Suprapubic skin (tissue), 3 donors: ENCODE measurements around the gene THSD8.

Experiments used
- CTCF ChIP-seq, 2 donors: fragments of 200-600 bp in 1 of 2; fragments of 450-650 bp in 1 of 2; sonication (generic) in 1 of 2; IDR thresholded peaks; one replicate each; pipeline ENCODE4 v1.5.1; 2016 to 2019; ENCODE audit warnings: antibody characterized with exemption in 2 of 2, mild to moderate bottlenecking in 1 of 2, moderate library complexity in 1 of 2
- POLR2A ChIP-seq, 2 donors: fragments of 450-650 bp; IDR thresholded peaks; one replicate each; pipeline ENCODE4 v1.6.1; 2017; ENCODE audit warnings: antibody characterized with exemption in 2 of 2, mild to moderate bottlenecking in 2 of 2, moderate library complexity in 2 of 2

DNA sequence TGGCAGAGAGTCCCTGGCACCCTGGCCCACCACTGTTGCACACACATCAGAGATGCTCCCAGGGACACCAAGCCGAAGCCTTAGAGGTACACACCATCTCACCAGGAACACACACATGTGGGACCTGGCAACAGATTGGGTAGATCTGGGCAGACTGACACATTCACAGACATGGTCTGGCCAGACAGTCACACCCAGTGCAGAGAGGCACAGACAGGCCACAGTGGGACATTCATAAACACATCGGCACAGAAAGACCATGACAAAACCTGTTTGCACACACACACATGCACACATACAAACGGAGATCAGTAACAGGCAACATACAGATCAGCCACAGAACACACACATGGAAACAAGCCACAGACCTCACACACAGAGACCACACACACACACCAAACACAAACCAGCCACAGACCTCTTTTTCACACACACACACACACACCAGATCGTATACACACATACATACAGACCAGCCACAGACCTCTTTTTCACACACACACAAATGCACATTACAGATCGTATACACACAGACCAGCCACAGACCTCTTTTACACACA is 16.9 kb upstream of the THSD8 start:
- no peak for TF ChIP-seq CTCF (IDR thresholded peaks at IDR 0.05)
- no peak for TF ChIP-seq POLR2A (IDR thresholded peaks at IDR 0.05)
